Measurements from ENCODE around the gene SLC25A19. TPM values are rescaled to one million over a fixed set of nuclear protein-coding genes. Genes with fewer than 3 reads are reported as not detected.

Gene SLC25A19
- total RNA-seq, 1 donor from 2014 or later = 12.8 TPM

- Mint-ChIP-seq H3K4me1 (ENCODE audit: low read depth, unreplicated experiment) (peaks cover 7% of the 10 kb centered on the region), H3K9me3 (ENCODE audit: unreplicated experiment) (no peaks in the 10 kb centered on the region), H3K27ac (ENCODE audit: unreplicated experiment) (no peak overlapping the region), H3K27me3 (ENCODE audit: low read depth, unreplicated experiment) (no peaks in the 10 kb centered on the region), H3K36me3 (ENCODE audit: low read depth, unreplicated experiment) (peaks cover 5% of the 10 kb centered on the region), H3K4me3 (ENCODE audit: unreplicated experiment) (no peak overlapping the region)
- Histone ChIP-seq H3K27me3 (ENCODE audit: insufficient read depth, low read length) (no peaks in the 10 kb centered on the region), H3K36me3 (ENCODE audit: insufficient read depth, low read length) (peaks cover 23% of the 10 kb centered on the region), H2AFZ (ENCODE audit: low read depth, low read length) (no peak overlapping the region), H3K27ac (ENCODE audit: low read depth, low read length) (no peak overlapping the region), H3K9ac (ENCODE audit: low read length) (no peak overlapping the region), H3K4me3 (ENCODE audit: insufficient read depth, low read depth, low read length) (no peak overlapping the region), H3K9me3 (ENCODE audit: insufficient read depth, low read depth, low read length) (no peaks in the 10 kb centered on the region), H3K79me2 (ENCODE audit: insufficient read depth, low read length) (peaks cover 15% of the 10 kb centered on the region), H4K20me1 (ENCODE audit: insufficient read depth, low read length) (peaks cover 18% of the 10 kb centered on the region), H3K4me2 (ENCODE audit: low read length) (no peak overlapping the region), H3K4me1 (ENCODE audit: insufficient read depth, low read length) (peaks cover 22% of the 10 kb centered on the region)
- no peak for TF ChIP-seq CTCF (IDR thresholded peaks at IDR 0.05; ENCODE audit: insufficient read depth, low read depth, low read length)
- TF ChIP-seq EZH2 (IDR thresholded peaks at IDR 0.05; ENCODE audit: insufficient read depth, low read length) = no peak
- no peak for DNase-seq (ENCODE audit: low read depth)
- no peak for FAIRE-seq
Measured at GRCh38 chr17:75267411-75268232, 21.6 kb downstream of the SLC25A19 start.

GRCh38 chr17:75267153-75267410 is 22.2 kb downstream of the SLC25A19 start:
- H3K27ac Mint-ChIP-seq (ENCODE audit: unreplicated experiment) = no peak overlapping the region
- peaks cover 23% of the 10 kb centered on the region for H3K36me3 ChIP-seq (ENCODE audit: insufficient read depth, low read length)
- H3K9me3 Mint-ChIP-seq (ENCODE audit: unreplicated experiment) = no peaks in the 10 kb centered on the region
- H3K4me3 ChIP-seq (ENCODE audit: insufficient read depth, low read depth, low read length) = no peak overlapping the region
- H3K4me1 Mint-ChIP-seq (ENCODE audit: low read depth, unreplicated experiment) = peaks cover 12% of the 10 kb centered on the region
- no peak overlapping the region for H3K9ac ChIP-seq (ENCODE audit: low read length)
- H3K27me3 ChIP-seq (ENCODE audit: insufficient read depth, low read length) = no peaks in the 10 kb centered on the region
- TF ChIP-seq CTCF (IDR thresholded peaks at IDR 0.05; ENCODE audit: insufficient read depth, low read depth, low read length) (no peak), EZH2 (IDR thresholded peaks at IDR 0.05; ENCODE audit: insufficient read depth, low read length) (no peak)
- no peak overlapping the region for H2AFZ ChIP-seq (ENCODE audit: low read depth, low read length)
- peaks cover 21% of the 10 kb centered on the region for H3K79me2 ChIP-seq (ENCODE audit: insufficient read depth, low read length)
- peaks cover 5% of the 10 kb centered on the region for H3K36me3 Mint-ChIP-seq (ENCODE audit: low read depth, unreplicated experiment)
- no peak overlapping the region for H3K4me2 ChIP-seq (ENCODE audit: low read length)
- H3K4me1 ChIP-seq (ENCODE audit: insufficient read depth, low read length) = peaks cover 22% of the 10 kb centered on the region
- H4K20me1 ChIP-seq (ENCODE audit: insufficient read depth, low read length) = peaks cover 18% of the 10 kb centered on the region
- no peak overlapping the region for H3K4me3 Mint-ChIP-seq (ENCODE audit: unreplicated experiment)
- no peaks in the 10 kb centered on the region for H3K27me3 Mint-ChIP-seq (ENCODE audit: low read depth, unreplicated experiment)
- no peak overlapping the region for H3K27ac ChIP-seq (ENCODE audit: low read depth, low read length)
- H3K9me3 ChIP-seq (ENCODE audit: insufficient read depth, low read depth, low read length) = no peaks in the 10 kb centered on the region
- DNase-seq (ENCODE audit: low read depth) (no peak), FAIRE-seq (no peak)
